NCI-H2029 (cell line): ENCODE data around the gene POLK.
"Not testable (repeated sequence)": the region's sequence is repeated elsewhere in the genome, so short reads cannot be mapped to it uniquely, and the experiment has no call there.

Experiments
- DNase-seq: peaks from one replicate; lab custom pipeline; 2025; lab: John Stamatoyannopoulos, UW

The POLK gene

GRCh38 chr5:75511435-75512382 lies at the start of gene POLK, which contains the start of gene CERT1:
Gene POLK, plus strand, starts transcription at chr5:75511891.
Gene CERT1, minus strand, starts transcription at chr5:75511629. Its CDS starts 422 bp downstream, at chr5:75511207.
- peak; percentile 98 for DNase-seq

DNA sequence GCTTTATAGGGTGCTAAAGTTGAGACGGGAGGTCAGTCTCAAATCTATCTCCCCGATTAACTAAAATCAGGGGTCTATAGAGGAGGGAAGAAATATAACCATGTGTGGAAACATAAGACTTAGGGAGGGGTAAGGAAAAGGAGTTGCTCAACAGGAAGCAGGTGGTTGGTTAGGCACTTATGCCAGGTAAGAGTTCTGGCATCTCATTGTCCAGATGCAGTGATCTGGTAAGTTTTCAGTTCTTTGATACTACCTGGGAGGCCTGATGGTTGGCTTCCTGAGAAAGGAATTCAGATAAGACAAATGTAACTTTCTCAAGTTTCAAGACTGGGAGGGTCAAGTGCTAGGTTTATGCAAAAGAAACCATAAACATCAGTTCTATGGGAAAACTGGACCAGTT lies 48.0 kb upstream of the POLK start:
- peak; percentile 16 for DNase-seq

GRCh38 chr5:75465480-75465879 lies 46.2 kb upstream of the POLK start:
- no peak for DNase-seq

- DNase-seq: no peak
Measured at GRCh38 chr5:75466006-75466716, 45.5 kb upstream of the POLK start.

- DNase-seq: no peak
Measured at GRCh38 chr5:75468593-75468992, 43.1 kb upstream of the POLK start.

- DNase-seq: no peak
Measured at GRCh38 chr5:75469017-75469416, 42.7 kb upstream of the POLK start.

GRCh38 chr5:75471193-75471592 lies 40.5 kb upstream of the POLK start:
- no peak for DNase-seq

DNA sequence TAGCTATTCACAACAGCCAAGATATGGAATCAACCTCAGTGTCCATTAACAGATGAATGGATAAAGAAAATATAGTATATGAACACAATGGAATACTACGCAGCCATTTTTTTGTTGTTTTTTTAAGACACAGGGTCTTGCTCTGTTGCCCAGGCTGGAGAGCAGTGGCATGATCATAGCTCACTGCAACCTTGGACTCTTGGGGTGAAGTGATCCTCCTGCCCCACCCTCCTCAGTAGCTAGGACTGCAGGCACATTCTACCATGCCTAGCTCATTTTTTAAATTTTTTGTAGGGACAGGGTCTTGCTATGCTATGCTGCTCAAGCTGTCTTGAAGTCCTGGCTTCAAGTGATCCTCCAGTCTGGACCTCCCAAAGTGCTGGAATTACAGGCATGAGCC lies 38.7 kb upstream of the POLK start:
- DNase-seq: no peak

DNA sequence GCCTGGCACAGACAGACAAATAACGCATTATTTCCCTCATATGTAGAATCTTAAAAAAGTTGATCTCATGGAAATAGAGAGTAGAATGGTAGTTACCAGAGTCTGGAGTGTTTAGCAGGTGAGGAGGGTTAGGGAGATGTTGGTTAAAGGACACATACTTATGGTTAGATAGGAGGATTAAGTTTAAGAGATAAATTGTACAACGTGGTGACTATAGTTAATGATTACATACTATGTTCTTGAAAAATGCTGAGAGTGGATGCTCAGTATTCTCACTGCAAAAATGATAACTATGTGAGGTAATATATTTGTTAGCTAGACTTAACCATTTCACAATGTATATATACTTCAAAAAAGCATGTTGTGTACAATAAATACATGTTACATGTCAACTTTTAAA lies 38.2 kb upstream of the POLK start:
- no peak for DNase-seq

DNA sequence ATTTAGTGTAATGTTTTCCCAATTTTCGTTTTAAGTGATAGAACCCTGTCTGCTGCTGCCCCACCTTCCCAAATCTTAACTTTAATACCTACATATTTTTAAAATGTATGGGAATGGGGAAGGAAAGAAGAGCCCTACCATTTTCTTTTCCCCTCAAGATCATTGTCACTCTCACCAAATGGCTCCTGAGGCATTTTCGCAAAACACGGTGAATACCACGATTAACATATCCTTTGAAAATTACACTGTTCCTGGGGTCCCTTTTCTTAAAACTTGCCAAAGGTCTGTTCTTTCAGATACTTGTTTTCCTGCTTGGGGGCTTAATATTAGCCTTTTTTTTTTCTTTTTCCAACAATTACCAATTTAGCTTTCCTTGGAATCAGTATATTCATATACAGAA lies 36.3 kb upstream of the POLK start:
- DNase-seq: no peak

- DNase-seq: no peak
Measured at GRCh38 chr5:75481024-75481423, 30.7 kb upstream of the POLK start.

- no peak for DNase-seq
Measured at GRCh38 chr5:75482482-75482881, 29.2 kb upstream of the POLK start.

DNA sequence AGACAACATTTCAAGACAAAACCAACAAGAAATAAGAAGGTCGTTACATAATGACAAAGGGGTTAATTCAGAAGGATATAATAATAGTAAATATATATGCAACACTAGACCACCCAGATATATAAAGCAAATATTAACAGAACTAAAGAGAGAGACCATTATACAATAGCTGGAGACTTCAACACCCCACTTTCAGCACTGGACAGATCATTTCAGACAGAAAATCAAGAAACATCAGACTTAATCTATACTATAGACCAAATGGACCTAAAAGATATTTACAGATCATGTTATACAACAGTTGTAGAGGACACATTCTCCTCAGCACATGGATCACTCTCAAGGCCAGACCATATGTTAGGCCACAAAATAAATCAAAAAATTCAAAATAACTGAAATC lies 27.1 kb upstream of the POLK start:
- DNase-seq: no peak

DNA sequence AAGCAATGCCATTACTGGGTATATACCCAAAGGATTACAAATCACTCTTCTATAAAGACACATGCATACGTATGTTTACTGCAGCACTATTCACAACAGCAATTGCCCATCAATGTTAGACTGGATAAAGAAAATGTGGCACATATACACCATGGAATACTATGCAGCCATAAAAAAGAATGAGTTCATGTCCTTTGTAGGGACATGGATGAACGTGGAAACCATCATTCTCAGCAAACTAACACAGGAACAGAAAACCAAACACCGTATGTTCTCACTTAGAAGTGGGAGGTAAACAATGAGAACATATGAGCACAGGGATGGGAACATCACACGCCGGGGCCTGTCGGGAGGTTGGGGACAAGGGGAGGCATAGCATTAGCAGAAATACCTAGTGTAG lies 21.8 kb upstream of the POLK start:
- not testable (repeated sequence) for DNase-seq

GRCh38 chr5:75491621-75492020 lies 20.1 kb upstream of the POLK start:
- no peak for DNase-seq

DNA sequence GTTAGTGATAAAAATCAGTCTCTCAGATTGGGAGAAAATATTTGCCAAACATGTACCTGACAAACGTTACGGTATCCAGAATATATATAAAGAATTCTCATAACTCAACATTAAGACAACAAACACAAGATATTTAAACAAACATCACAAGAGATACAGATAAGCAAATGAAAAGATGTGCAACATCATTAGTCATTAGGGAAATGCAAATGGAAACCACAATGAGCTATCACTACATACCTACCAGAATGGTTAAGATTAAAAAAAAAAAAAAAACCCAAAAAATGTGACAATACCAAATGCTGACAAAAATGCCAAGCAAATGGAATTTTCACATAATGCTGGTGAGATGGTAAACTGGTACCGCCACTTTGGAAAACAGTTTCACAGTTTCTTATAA lies 15.7 kb upstream of the POLK start:
- no peak for DNase-seq

GRCh38 chr5:75498208-75498777 lies 13.4 kb upstream of the POLK start:
- DNase-seq: no peak

GRCh38 chr5:75498875-75499274 lies 12.8 kb upstream of the POLK start:
- DNase-seq: not testable (repeated sequence)

- not testable (repeated sequence) for DNase-seq
Measured at GRCh38 chr5:75505112-75505511, 6.6 kb upstream of the POLK start.

- DNase-seq: no peak
Measured at GRCh38 chr5:75507841-75508240, 3.9 kb upstream of the POLK start.

DNA sequence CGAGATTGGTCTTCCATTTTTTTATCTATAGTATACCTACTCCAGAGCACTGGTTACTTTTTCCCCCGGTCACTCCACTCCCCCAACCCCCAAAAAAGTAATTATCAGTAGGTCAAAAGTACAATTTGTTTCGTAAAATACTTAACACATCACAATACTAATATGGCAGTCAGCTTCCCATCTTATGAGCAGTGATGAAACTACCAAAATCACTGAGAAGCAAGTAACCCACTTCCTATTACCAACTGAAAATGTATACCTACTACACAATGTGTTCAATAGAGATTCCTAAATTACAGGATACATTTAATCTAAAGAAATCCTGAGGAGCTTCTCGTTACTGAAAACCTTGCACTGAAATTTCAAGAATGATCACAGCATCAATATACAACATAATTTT lies 2.1 kb upstream of the POLK start:
- no peak for DNase-seq

DNA sequence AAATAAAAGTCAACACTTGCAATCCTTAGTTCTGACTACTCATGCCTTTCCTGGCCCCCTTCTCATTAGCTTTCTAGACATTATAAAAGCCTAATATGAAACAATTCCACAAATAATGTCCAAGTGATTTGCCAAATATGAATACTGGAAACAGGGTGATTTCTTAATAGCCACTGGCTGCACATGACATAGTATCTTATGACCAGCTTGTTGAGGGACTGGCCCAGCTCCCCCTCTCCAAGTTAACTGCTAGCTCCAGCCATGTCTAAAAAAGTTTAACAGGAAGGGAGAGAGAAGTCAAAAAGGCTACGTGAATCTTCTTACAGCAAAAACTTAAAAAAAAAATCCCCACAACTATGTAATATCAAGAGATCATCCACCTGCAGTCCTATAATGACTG lies 1.7 kb upstream of the POLK start:
- DNase-seq: no peak

DNA sequence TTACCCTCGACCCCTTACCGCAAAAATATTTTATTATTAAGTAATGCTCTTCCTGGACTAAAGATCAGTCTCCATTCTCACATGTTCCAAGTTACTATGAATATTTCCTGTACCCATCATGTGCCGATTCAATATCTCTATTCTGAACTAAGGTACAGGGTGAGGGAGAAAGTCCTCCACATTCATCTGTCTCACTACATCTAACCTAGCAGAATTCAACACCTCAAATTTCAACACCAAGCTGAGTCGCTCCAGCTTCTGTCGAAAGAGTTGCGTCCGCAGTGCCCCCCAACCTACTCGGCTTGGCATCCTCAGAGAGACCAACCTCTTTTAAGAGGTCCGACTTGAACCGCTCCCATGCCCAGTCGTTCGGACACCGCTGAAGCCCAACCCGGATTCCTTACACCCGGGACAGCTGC lies 1.3 kb upstream of the POLK start:
- peak; percentile 2 for DNase-seq
